K562 (cell line): Measurements from ENCODE around the gene C17orf75. TPM values are rescaled to one million over a fixed set of nuclear protein-coding genes. Genes with fewer than 3 reads are reported as not detected.

Source experiments
- ATAC-seq: fragments of 200-7000 bp; cut with Tn5 transposase; 3 replicates; pipeline ENCODE4 v1.9.1; 2020; ENCODE audit warnings: moderate library complexity
- BruUV-seq: library from RNA; stranded (reverse); fragments of 400-500 nt; replicated peaks from 2 replicates; lab custom pipeline; 2021; lab: Mats Ljungman, UMichigan
- CTCF ChIA-PET: fragments of 300-600 bp; formaldehyde crosslinking; extraction: SDS; loops from one replicate; lab custom pipeline; 2021; ENCODE audit warnings: low intra/inter-chr PET ratio; lab: Yijun Ruan, JAX
- POLR2A ChIA-PET: fragments of 300-600, 350-650 bp; sonication (Branson Sonifier 250); formaldehyde crosslinking; extraction: SDS; loops from one replicate; lab custom pipeline; 2021; ENCODE audit warnings: antibody characterized with exemption, inconsistent platforms; lab: Yijun Ruan, JAX
- DNase-seq, 4 experiments: peaks; one replicate each; pipeline versions ENCODE4 v3.0.0 to v3.0.0-alpha.2; 2011 to 2018; ENCODE audit warnings: low spot score in 3 of 4, mixed read lengths in 3 of 4; ENCODE audit errors: extremely low read depth in 1 of 4
- FAIRE-seq: peaks from 2 replicates; lab custom pipeline; 2011; peaks lifted over from hg19 to GRCh38; lab: Jason Lieb, UNC
- H2AFZ ChIP-seq: 2 replicates; pipeline ENCODE4 v1.6.0; 2011; ENCODE audit warnings: low read depth, low read length, control low read depth, inconsistent platforms
- H3K27ac ChIP-seq: fragments of 200-600 bp; 3 replicates; pipeline ENCODE4 v1.8.0; 2011; ENCODE audit warnings: low read depth, mild to moderate bottlenecking, control low read depth, inconsistent platforms, low read length, moderate library complexity, mixed read lengths; ENCODE audit errors: extremely low read depth
- H3K27me3 ChIP-seq, 2 experiments: fragments of 300-600 bp in 1 of 2; 2 replicates in 1 of 2; 3 replicates in 1 of 2; pipeline versions ENCODE4 v1.6.0 to v1.8.0; 2011; ENCODE audit warnings: inconsistent platforms in 2 of 2, low read length in 2 of 2, mild to moderate bottlenecking in 1 of 2, mixed read lengths in 1 of 2, moderate library complexity in 1 of 2; ENCODE audit not compliant: control insufficient read depth in 2 of 2, insufficient read depth in 2 of 2
- H3K36me3 ChIP-seq: fragments of 300-600 bp; 3 replicates; pipeline ENCODE4 v1.8.0; 2011; ENCODE audit warnings: mild to moderate bottlenecking, low read length, inconsistent platforms; ENCODE audit not compliant: control insufficient read depth, insufficient read depth
- H3K4me1 ChIP-seq, 2 experiments: fragments of 200-600 bp in 1 of 2; replicated peaks in 1 of 2; 2 replicates in 1 of 2; 3 replicates in 1 of 2; pipeline versions ENCODE4 v1.5.1 to v1.8.0; 2011; ENCODE audit warnings: inconsistent platforms in 2 of 2, low read length in 2 of 2, mild to moderate bottlenecking in 1 of 2, mixed read lengths in 1 of 2, moderate library complexity in 1 of 2; ENCODE audit not compliant: control insufficient read depth in 2 of 2, insufficient read depth in 2 of 2
- H3K4me2 ChIP-seq: 2 replicates; pipeline ENCODE4 v1.6.1; 2011; ENCODE audit warnings: low read length, control low read depth, inconsistent platforms, mixed read lengths; ENCODE audit not compliant: insufficient read depth
- H3K4me3 ChIP-seq: fragments of 200-600 bp; sonication (generic), shearing (Covaris generic); 2 replicates; pipeline ENCODE4 v1.5.1; 2016; ENCODE audit warnings: control low read depth, inconsistent platforms
- H3K79me2 ChIP-seq: fragments of 200-600 bp; 3 replicates; pipeline ENCODE4 v1.8.0; 2011; ENCODE audit warnings: low read length, inconsistent platforms; ENCODE audit not compliant: control insufficient read depth, insufficient read depth
- H3K9ac ChIP-seq, 2 experiments: 2 replicates each; pipeline versions ENCODE4 v1.6.0 to v1.6.1; 2011; ENCODE audit warnings: low read depth in 2 of 2, low read length in 2 of 2, control low read depth in 1 of 2, inconsistent platforms in 1 of 2, mild to moderate bottlenecking in 1 of 2, mixed read lengths in 1 of 2; ENCODE audit not compliant: insufficient read depth in 1 of 2
- H3K9me1 ChIP-seq: one replicate; pipeline ENCODE4 v1.6.0; 2011; ENCODE audit warnings: inconsistent platforms, mild to moderate bottlenecking, low read length, moderate library complexity; ENCODE audit not compliant: control insufficient read depth, insufficient read depth
- H3K9me3 ChIP-seq: replicated peaks from 2 replicates; pipeline ENCODE4 v1.5.1; 2011; ENCODE audit warnings: low read depth, low read length, inconsistent platforms; ENCODE audit not compliant: control insufficient read depth, insufficient read depth
- H4K20me1 ChIP-seq: replicated peaks from 2 replicates; pipeline ENCODE4 v1.6.1; 2011; ENCODE audit warnings: low read length, inconsistent platforms, mixed read lengths; ENCODE audit not compliant: control insufficient read depth, insufficient read depth
- BHLHE40 ChIP-seq: IDR thresholded peaks from 2 replicates; pipeline ENCODE4 v1.6.1; 2011; ENCODE audit warnings: low read length, improper control_type of control experiment
- BRF1 ChIP-seq: IDR thresholded peaks from 3 replicates; pipeline ENCODE4 v1.6.1; 2011; ENCODE audit warnings: borderline replicate concordance, mild to moderate bottlenecking; ENCODE audit not compliant: insufficient read length; ENCODE audit errors: extremely low read depth
- CBFA2T2 ChIP-seq: fragments of 450-650 bp; conservative IDR thresholded peaks from 2 replicates; pipeline ENCODE4 v1.6.1; 2017; ENCODE audit warnings: mild to moderate bottlenecking
- DMBX1 ChIP-seq: fragments of 250-450 bp; sonication (Bioruptor Pico); IDR thresholded peaks from 2 replicates; pipeline ENCODE4 v1.8.0; 2022; ENCODE audit warnings: inconsistent platforms, mild to moderate bottlenecking, moderate library complexity, borderline replicate concordance
- ELF1 ChIP-seq: fragments of 200-800 bp; sonication (Bioruptor generic); IDR thresholded peaks from 2 replicates; pipeline ENCODE4 v1.6.1; 2016; ENCODE audit warnings: missing genetic modification characterization, missing compliant biosample characterization
- HLTF ChIP-seq: fragments of 450-650 bp; IDR thresholded peaks from 2 replicates; pipeline ENCODE4 v1.6.1; 2016
- NONO ChIP-seq, 2 experiments: fragments of 200-400 bp in 1 of 2; fragments of 450-650 bp in 1 of 2; formaldehyde crosslinking in 1 of 2; IDR thresholded peaks; 2 replicates each; pipeline ENCODE4 v1.6.1; 2017; ENCODE audit warnings: low read depth in 2 of 2, mild to moderate bottlenecking in 2 of 2, moderate library complexity in 2 of 2, low read length in 1 of 2
- SMARCA5 ChIP-seq: fragments of 450-650 bp; IDR thresholded peaks from 2 replicates; pipeline ENCODE4 v1.6.1; 2016
- THRAP3 ChIP-seq: fragments of 450-650 bp; IDR thresholded peaks from 2 replicates; pipeline ENCODE4 v1.6.1; 2016; ENCODE audit warnings: mild to moderate bottlenecking, inconsistent platforms, borderline replicate concordance
- TRIM28 ChIP-seq: fragments of 450-650 bp; IDR thresholded peaks from 2 replicates; pipeline ENCODE4 v1.6.1; 2017
- WGBS: fragments of 100-300 bp; shearing (Covaris generic); methylation state at CpG from one replicate; pipeline ENCODE4 v1.1.6; 2016; ENCODE audit warnings: low coverage, mixed read lengths; ENCODE audit not compliant: insufficient coverage; ENCODE audit errors: missing lambda C conversion rate; 5-methylcytosine and 5-hydroxymethylcytosine counted together
- in situ Hi-C: fragments of 300-500 bp; cut with MboI; formaldehyde crosslinking; loops from 4 replicates; pipeline ENCODE4 v1.15.0; 2018; ENCODE audit warnings: inconsistent platforms, mixed read lengths
- intact Hi-C: fragments of 100-400 bp; cut with micrococcal nuclease; formaldehyde crosslinking; loops from 2 replicates; pipeline ENCODE4 v1.14.2; 2022
- polyA plus RNA-seq, 8 experiments: library from polyadenylated mRNA; depleted of rRNA in 4 of 8; stranded (reverse) in 5 of 8; unstranded in 3 of 8; fragments of >200 nt; fragmentation: Nextera tagmentation in 2 of 8; fragmentation: Illumina TruSeq in 1 of 8; extraction: Ambion mirVana in 2 of 8; extraction: Trizol in 1 of 8; gene quantifications; 2 replicates each; pipeline versions ENCODE4 v1.2.1 to v1.2.3, GENCODE V29; 2011 to 2014; ENCODE audit warnings: inconsistent platforms in 1 of 8, missing spikeins in 1 of 8
- total RNA-seq, 7 experiments: library from RNA; depleted of rRNA in 6 of 7; stranded (reverse); fragments of >200 nt in 6 of 7; fragmentation: Illumina TruSeq in 2 of 7; extraction: Trizol in 2 of 7; gene quantifications; 2 replicates each; pipeline versions ENCODE4 v1.2.1 to v1.2.3, GENCODE V29; 2011 to 2021; ENCODE audit warnings: low replicate concordance in 1 of 7
- TF ChIP-seq, protein P1 (sequence below): fragments of 250-450 bp; sonication (Bioruptor Pico); IDR thresholded peaks from 2 replicates; pipeline ENCODE4 v1.4.0; 2020; ENCODE audit warnings: mild to moderate bottlenecking, moderate library complexity, borderline replicate concordance
- TF ChIP-seq, protein P2 (sequence below), 3 experiments: fragments of 200-800 bp in 1 of 3; fragments of 250-450 bp in 1 of 3; fragments of 450-650 bp in 1 of 3; sonication (Bioruptor Pico) in 1 of 3; sonication (Bioruptor generic) in 1 of 3; formaldehyde crosslinking in 1 of 3; IDR thresholded peaks; 2 replicates each; pipeline versions ENCODE4 v1.6.1 to v1.8.0; 2016 to 2022; ENCODE audit warnings: mild to moderate bottlenecking in 2 of 3, missing genetic modification characterization in 2 of 3, missing compliant biosample characterization in 1 of 3, moderate library complexity in 1 of 3

C17orf75 gene
- total and polyA plus RNA-seq, 9 of the 15 experiments (the other 6 are each of a cell fraction or from before 2014, with no cell fraction given) = 15.5 to 55.7 (median 18.5) TPM

DNA sequence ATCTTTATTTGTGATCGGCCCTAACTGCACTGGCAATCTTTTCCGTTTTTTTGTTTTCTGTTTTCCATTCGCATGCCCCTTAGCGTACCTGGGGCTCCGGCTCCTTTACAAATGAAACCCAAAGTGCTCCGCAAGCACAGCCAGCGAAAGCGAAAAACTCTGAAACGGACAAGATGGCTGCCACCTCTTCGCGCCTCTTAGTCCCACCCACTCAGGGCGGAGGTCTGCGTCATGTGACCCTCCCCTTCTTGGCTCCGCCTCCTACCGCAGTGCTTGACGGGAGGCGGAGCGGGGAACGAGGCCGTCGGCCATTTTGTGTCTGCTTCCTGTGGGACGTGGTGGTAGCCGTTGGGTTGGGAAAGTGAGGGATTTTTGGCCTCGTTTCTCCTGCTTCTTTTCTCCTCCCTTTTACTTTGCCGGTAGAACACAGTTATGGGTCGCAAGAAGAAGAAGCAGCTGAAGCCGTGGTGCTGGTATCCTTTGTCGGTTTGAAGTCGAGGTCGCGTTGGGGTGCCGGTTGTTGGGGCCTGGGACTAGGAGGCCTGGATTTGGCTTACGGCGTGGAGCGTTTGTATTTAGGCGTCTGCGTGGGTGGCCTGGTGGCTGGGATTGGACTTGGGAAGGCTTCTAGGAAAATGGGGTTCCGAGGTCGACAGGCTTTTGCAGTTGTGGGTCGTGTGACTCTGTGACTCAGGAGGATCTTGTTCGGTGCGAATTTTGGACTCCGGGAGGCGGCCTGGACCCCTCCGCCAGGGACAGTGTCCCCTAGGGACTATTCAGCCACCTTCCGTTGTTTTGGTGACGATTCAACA is 8.1 kb upstream of the C17orf75 start, which contains the start of gene ZNF207 (continued):
- TF ChIP-seq, protein P1, sequence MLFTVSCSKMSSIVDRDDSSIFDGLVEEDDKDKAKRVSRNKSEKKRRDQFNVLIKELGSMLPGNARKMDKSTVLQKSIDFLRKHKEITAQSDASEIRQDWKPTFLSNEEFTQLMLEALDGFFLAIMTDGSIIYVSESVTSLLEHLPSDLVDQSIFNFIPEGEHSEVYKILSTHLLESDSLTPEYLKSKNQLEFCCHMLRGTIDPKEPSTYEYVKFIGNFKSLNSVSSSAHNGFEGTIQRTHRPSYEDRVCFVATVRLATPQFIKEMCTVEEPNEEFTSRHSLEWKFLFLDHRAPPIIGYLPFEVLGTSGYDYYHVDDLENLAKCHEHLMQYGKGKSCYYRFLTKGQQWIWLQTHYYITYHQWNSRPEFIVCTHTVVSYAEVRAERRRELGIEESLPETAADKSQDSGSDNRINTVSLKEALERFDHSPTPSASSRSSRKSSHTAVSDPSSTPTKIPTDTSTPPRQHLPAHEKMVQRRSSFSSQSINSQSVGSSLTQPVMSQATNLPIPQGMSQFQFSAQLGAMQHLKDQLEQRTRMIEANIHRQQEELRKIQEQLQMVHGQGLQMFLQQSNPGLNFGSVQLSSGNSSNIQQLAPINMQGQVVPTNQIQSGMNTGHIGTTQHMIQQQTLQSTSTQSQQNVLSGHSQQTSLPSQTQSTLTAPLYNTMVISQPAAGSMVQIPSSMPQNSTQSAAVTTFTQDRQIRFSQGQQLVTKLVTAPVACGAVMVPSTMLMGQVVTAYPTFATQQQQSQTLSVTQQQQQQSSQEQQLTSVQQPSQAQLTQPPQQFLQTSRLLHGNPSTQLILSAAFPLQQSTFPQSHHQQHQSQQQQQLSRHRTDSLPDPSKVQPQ (CRISPR knock-in tag) = no peak
- TF ChIP-seq NONO (IDR thresholded peaks at IDR 0.05; ENCODE audit: low read depth in 2 of 2, low read length in 1 of 2) (no peak), CBFA2T2 (peak; percentile 76)

DNA sequence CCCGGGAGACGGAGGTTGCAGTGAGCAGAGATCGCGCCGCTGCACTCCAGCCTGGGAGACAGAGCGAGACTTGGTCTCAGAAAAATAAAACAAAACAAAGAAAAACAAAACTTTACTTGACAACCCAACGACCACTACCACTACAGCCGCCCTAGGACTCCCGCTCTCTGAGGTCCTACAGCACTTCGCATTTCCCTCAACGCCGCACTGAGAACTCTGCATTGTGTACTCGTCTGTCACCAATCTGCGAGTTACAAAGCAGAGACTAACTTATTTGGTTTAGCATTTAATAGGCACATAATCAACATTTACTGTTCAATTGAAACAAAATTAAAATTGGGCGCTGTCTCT is 7.5 kb upstream of the C17orf75 start:
- peaks cover 27 to 33% of the 10 kb centered on the region in 2 experiments; a peak in 4 of 5 replicates for H3K4me1 ChIP-seq
- intact Hi-C loops (no loop called here), in situ Hi-C loops (no loop called here)
- DNase-seq (peak in 1 of 4 experiments; percentile 38), FAIRE-seq (no peak), ATAC-seq (peak; percentile 2)
- under 1% methylated on average over 15 of the region's 15 CpGs for WGBS
- peak overlapping the region; percentile 74 for H3K4me3 ChIP-seq
- H2AFZ ChIP-seq = peak overlapping the region; percentile 5; the same call in 1 of the 2 replicates
- H3K9me3 ChIP-seq = no peaks in the 10 kb centered on the region
- TSS peak; percentile 95 for BruUV-seq
- no peaks in the 10 kb centered on the region for H3K27me3 ChIP-seq
- H3K9me1 ChIP-seq = no peaks in the 10 kb centered on the region
- peaks cover 25% of the 10 kb centered on the region for H4K20me1 ChIP-seq
- peak overlapping the region; percentile 98 to 99 for H3K9ac ChIP-seq
- H3K4me2 ChIP-seq = peak overlapping the region; percentile 92
- peaks cover 31% of the 10 kb centered on the region for H3K36me3 ChIP-seq
- CTCF ChIA-PET = no interaction called here
- peak overlapping the region; percentile 99 for H3K27ac ChIP-seq
- POLR2A ChIA-PET = interaction anchor here (0.9 to 1.7 kb wide), 5 partner anchors 8 to 97 kb away, joined by 3 to 6 read pairs (median 4); no protein-coding TSS in a partner anchor
- H3K79me2 ChIP-seq = peaks cover 71% of the 10 kb centered on the region
- TF ChIP-seq ELF1 (tag) (0 out of 2 replicates have a peak, but pooled peaks have one; percentile 18), DMBX1 (CRISPR knock-in tag) (no peak), THRAP3 (0 out of 2 replicates have a peak, but pooled peaks have one; percentile 14), BRF1 (no peak), SMARCA5 (0 out of 2 replicates have a peak, but pooled peaks have one; percentile 3), HLTF (peak; percentile 46; the same call in 1 of the 2 replicates), TRIM28 (0 out of 2 replicates have a peak, but pooled peaks have one; percentile 47), BHLHE40 (no peak)
- TF ChIP-seq, protein P2, sequence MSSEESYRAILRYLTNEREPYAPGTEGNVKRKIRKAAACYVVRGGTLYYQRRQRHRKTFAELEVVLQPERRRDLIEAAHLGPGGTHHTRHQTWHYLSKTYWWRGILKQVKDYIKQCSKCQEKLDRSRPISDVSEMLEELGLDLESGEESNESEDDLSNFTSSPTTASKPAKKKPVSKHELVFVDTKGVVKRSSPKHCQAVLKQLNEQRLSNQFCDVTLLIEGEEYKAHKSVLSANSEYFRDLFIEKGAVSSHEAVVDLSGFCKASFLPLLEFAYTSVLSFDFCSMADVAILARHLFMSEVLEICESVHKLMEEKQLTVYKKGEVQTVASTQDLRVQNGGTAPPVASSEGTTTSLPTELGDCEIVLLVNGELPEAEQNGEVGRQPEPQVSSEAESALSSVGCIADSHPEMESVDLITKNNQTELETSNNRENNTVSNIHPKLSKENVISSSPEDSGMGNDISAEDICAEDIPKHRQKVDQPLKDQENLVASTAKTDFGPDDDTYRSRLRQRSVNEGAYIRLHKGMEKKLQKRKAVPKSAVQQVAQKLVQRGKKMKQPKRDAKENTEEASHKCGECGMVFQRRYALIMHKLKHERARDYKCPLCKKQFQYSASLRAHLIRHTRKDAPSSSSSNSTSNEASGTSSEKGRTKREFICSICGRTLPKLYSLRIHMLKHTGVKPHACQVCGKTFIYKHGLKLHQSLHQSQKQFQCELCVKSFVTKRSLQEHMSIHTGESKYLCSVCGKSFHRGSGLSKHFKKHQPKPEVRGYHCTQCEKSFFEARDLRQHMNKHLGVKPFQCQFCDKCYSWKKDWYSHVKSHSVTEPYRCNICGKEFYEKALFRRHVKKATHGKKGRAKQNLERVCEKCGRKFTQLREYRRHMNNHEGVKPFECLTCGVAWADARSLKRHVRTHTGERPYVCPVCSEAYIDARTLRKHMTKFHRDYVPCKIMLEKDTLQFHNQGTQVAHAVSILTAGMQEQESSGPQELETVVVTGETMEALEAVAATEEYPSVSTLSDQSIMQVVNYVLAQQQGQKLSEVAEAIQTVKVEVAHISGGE (CRISPR knock-in tag; IDR thresholded peaks at IDR 0.05) = peak in 1 of 3 experiments; percentile 3; a peak in 1 of 6 replicates
